BE2C (cell line): Measurements from ENCODE around the gene WDPCP.
"Not testable (repeated sequence)": the region's sequence is repeated elsewhere in the genome, so short reads cannot be mapped to it uniquely, and the experiment has no call there.

Source experiments
- DNase-seq: peaks from one replicate; pipeline ENCODE4 v3.0.0-alpha.2; 2020
- H3K27me3 ChIP-seq: fragments of 250-450 bp; sonication (Bioruptor Pico); 2 replicates; pipeline ENCODE4 v1.5.1; 2020; ENCODE audit warnings: mild to moderate bottlenecking
- H3K36me3 ChIP-seq: fragments of 250-450 bp; sonication (Bioruptor Pico); 2 replicates; pipeline ENCODE4 v1.5.1; 2020; ENCODE audit warnings: mild to moderate bottlenecking
- H3K4me1 ChIP-seq: fragments of 250-450 bp; sonication (Bioruptor Pico); 2 replicates; pipeline ENCODE4 v1.5.1; 2020
- H3K4me3 ChIP-seq: 2 replicates; pipeline ENCODE4 v1.5.1; 2011; ENCODE audit warnings: low read depth, low read length
- H3K9me3 ChIP-seq: fragments of 250-450 bp; sonication (Bioruptor Pico); 2 replicates; pipeline ENCODE4 v1.5.1; 2020
- CTCF ChIP-seq: IDR thresholded peaks from 2 replicates; pipeline ENCODE4 v1.5.1; 2012; ENCODE audit warnings: mild to moderate bottlenecking, low read depth, low read length

Gene WDPCP

GRCh38 chr2:63364866-63365265 is 223.4 kb downstream of the WDPCP start:
- Histone ChIP-seq H3K4me3 (no peak overlapping the region), H3K36me3 (no peaks in the 10 kb centered on the region), H3K9me3 (no peaks in the 10 kb centered on the region), H3K27me3 (no peaks in the 10 kb centered on the region), H3K4me1 (no peaks in the 10 kb centered on the region)
- DNase-seq, result no peak
- no peak for TF ChIP-seq CTCF

- not testable (repeated sequence) for H3K4me3 ChIP-seq, DNase-seq, H3K36me3 ChIP-seq, H3K27me3 ChIP-seq, H3K4me1 ChIP-seq, H3K9me3 ChIP-seq
Observed at GRCh38 chr2:63357722-63358121, 230.6 kb downstream of the WDPCP start.

- DNase-seq, result no peak
- TF ChIP-seq CTCF, result no peak
- H3K9me3 ChIP-seq, result no peaks in the 10 kb centered on the region
- no peaks in the 10 kb centered on the region for H3K27me3 ChIP-seq
- no peaks in the 10 kb centered on the region for H3K4me1 ChIP-seq
- no peaks in the 10 kb centered on the region for H3K36me3 ChIP-seq
- H3K4me3 ChIP-seq, result no peak overlapping the region
Observed at GRCh38 chr2:63347361-63347760, 240.9 kb downstream of the WDPCP start.

GRCh38 chr2:63346411-63346810 is 241.9 kb downstream of the WDPCP start:
- Histone ChIP-seq H3K27me3 (no peaks in the 10 kb centered on the region), H3K4me3 (no peak overlapping the region), H3K4me1 (no peaks in the 10 kb centered on the region), H3K9me3 (no peaks in the 10 kb centered on the region), H3K36me3 (no peaks in the 10 kb centered on the region)
- TF ChIP-seq CTCF, result no peak
- DNase-seq, result no peak

GRCh38 chr2:63345285-63345633 is 243.0 kb downstream of the WDPCP start:
- Histone ChIP-seq H3K9me3 (no peaks in the 10 kb centered on the region), H3K27me3 (no peaks in the 10 kb centered on the region), H3K4me1 (no peaks in the 10 kb centered on the region), H3K36me3 (no peaks in the 10 kb centered on the region), H3K4me3 (no peak overlapping the region)
- no peak for DNase-seq
- TF ChIP-seq CTCF, result no peak

GRCh38 chr2:63344575-63345284 is 243.5 kb downstream of the WDPCP start:
- no peak for DNase-seq
- Histone ChIP-seq H3K9me3 (no peaks in the 10 kb centered on the region), H3K4me3 (no peak overlapping the region), H3K4me1 (no peaks in the 10 kb centered on the region), H3K36me3 (no peaks in the 10 kb centered on the region), H3K27me3 (no peaks in the 10 kb centered on the region)
- TF ChIP-seq CTCF, result no peak
